ENCODE measurements around the gene SPRYD7.

The SPRYD7 gene

DNA sequence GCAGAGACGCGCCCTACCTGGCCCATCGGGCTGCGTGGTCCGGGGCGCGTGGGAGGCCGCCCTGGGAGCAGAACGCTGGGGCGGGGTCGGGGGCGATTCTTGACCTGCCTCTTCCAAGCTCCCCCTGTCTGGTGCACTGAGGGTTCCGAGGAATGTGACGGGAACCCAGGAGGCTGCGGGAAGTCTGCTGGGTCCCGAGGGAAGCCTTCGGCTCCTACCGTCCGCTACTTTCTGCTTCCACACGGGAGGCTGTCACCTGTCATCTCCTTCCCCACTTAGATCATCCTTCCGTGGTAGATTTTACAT, 781 bp upstream of the SPRYD7 start:
- Mint-ChIP-seq H3K4me1 (peaks cover 22% of the 10 kb centered on the region), H3K27me3 (ENCODE audit: low read depth, poor library complexity) (peaks cover 36% of the 10 kb centered on the region), H3K27ac (no peak overlapping the region), H3K9me3 (no peaks in the 10 kb centered on the region), H3K4me3 (peak overlapping the region; percentile 97), H3K36me3 (ENCODE audit: low read depth) (peaks cover 4% of the 10 kb centered on the region)
- TF ChIP-seq, protein P1, sequence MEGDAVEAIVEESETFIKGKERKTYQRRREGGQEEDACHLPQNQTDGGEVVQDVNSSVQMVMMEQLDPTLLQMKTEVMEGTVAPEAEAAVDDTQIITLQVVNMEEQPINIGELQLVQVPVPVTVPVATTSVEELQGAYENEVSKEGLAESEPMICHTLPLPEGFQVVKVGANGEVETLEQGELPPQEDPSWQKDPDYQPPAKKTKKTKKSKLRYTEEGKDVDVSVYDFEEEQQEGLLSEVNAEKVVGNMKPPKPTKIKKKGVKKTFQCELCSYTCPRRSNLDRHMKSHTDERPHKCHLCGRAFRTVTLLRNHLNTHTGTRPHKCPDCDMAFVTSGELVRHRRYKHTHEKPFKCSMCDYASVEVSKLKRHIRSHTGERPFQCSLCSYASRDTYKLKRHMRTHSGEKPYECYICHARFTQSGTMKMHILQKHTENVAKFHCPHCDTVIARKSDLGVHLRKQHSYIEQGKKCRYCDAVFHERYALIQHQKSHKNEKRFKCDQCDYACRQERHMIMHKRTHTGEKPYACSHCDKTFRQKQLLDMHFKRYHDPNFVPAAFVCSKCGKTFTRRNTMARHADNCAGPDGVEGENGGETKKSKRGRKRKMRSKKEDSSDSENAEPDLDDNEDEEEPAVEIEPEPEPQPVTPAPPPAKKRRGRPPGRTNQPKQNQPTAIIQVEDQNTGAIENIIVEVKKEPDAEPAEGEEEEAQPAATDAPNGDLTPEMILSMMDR (IDR thresholded peaks at IDR 0.05): no peak
- peak; percentile 43 for DNase-seq

DNA sequence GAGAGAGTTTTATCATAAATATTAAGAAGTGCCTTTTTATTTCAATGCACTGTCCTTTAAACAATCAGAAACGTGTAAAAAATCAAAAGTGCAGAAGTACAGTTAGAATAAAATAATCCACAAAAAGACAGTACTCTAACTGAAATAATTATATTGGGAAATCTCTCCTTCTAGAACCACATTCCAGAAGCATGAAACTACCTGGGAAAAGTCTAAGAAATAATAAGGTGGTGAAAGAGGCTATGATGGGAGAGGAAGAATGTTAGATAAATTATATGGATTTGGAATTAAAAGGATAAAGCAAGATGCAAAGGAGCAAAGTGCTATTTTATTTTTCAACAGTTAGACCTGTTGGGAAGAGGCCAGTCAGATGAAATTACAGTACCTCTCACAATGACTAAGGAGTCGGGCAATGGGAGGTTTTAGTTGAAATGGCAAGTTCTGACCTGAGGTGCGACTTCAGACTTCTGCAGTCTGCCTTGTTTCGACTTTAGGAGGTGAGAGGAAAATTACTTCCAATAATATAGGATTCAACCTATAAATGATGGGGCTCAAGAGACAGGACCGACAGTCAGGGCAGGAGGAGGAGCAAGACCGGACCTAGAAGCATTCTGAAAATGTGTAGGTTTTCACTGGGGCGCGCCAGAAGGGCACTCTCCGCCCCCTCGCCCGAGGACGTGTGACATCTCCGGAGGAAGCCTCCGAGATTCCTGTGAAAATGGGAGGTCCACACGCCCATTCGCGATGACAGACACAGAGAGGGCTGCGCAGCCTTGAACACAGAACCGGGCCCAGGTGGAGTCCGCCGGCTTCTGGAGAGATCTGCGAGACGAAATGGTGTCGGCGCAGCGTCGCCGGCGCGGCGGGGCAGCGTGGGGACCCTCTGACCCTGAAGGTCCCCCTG, 717 bp downstream of the SPRYD7 start:
- peaks cover 12% of the 10 kb centered on the region for H3K36me3 Mint-ChIP-seq (ENCODE audit: low read depth)
- no peaks in the 10 kb centered on the region for H3K9me3 Mint-ChIP-seq
- peak overlapping the region; percentile 97 for H3K4me3 Mint-ChIP-seq
- peaks cover 31% of the 10 kb centered on the region for H3K27me3 Mint-ChIP-seq (ENCODE audit: low read depth, poor library complexity)
- H3K27ac Mint-ChIP-seq: peak overlapping the region; percentile 11
- TF ChIP-seq, protein P1 (IDR thresholded peaks at IDR 0.05): no peak
- H3K4me1 Mint-ChIP-seq: peaks cover 22% of the 10 kb centered on the region
- DNase-seq: peak; percentile 51

DNA sequence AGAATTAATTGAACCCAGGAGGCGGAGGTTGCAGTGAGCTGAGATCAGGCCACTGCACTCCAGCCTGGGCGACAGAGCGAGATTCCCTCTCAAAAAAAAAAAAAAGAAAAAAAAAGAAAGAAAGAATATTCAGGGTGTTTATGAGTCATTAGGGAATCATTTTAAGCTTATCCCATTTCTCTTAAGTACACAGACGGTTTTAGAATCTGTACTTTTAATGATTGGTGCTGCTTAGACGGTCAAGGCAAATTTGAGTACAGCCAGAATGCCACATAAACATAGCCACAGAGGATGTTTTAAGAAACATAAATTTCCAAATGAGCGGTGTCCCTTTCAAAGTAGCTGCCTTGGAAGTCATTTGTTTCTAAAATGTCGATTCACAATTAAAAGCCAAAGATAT, 2.6 kb downstream of the SPRYD7 start:
- H3K4me1 Mint-ChIP-seq: peaks cover 22% of the 10 kb centered on the region
- peaks cover 12% of the 10 kb centered on the region for H3K36me3 Mint-ChIP-seq (ENCODE audit: low read depth)
- H3K9me3 Mint-ChIP-seq: no peaks in the 10 kb centered on the region
- TF ChIP-seq, protein P1 (IDR thresholded peaks at IDR 0.05): no peak
- no peak for DNase-seq
- H3K4me3 Mint-ChIP-seq: no peak overlapping the region
- peaks cover 21% of the 10 kb centered on the region for H3K27me3 Mint-ChIP-seq (ENCODE audit: low read depth, poor library complexity)
- H3K27ac Mint-ChIP-seq: no peak overlapping the region

DNA sequence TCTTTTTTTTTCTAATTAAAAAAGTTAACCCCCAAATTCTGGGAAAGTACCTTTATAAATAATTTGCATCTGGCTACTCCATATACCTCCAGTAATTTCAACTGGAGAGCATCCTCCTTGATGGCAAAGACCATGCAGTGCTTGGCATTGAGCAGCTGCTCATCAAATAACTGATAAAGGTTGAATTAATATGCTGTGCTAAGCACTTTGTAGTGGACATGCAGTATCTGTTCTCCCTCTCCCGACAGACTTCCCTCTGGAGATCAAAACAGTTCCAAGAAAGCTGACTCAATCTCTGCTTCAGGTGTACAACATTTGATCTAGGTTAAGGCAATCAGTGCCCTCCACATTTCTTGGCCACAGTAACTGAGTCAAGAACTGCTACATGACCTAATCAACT, 3.3 kb downstream of the SPRYD7 start:
- H3K4me1 Mint-ChIP-seq: peaks cover 22% of the 10 kb centered on the region
- no peaks in the 10 kb centered on the region for H3K9me3 Mint-ChIP-seq
- no peak for DNase-seq
- no peak overlapping the region for H3K4me3 Mint-ChIP-seq
- H3K27me3 Mint-ChIP-seq (ENCODE audit: low read depth, poor library complexity): peaks cover 15% of the 10 kb centered on the region
- H3K27ac Mint-ChIP-seq: no peak overlapping the region
- peaks cover 14% of the 10 kb centered on the region for H3K36me3 Mint-ChIP-seq (ENCODE audit: low read depth)
- TF ChIP-seq, protein P1 (IDR thresholded peaks at IDR 0.05): no peak

DNA sequence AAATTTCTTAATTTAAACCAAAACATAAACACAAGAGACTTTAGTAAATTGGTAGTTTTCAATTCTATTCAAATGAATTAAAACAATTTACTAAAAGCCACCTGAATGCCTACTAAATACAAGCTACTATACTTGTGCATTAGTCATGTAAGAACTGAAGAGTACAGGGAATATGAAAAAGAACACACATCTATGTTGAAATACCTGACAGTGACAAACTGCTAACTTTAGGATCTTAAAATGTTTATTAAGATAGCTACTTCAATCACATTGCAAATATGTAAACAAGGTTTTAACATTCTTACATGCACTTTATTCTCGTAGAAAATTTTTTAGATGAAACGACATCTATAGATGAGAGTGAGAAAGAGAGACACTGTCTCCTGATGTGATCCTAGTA, 4.1 kb downstream of the SPRYD7 start:
- Mint-ChIP-seq H3K4me3 (no peak overlapping the region), H3K36me3 (ENCODE audit: low read depth) (peaks cover 17% of the 10 kb centered on the region), H3K27me3 (ENCODE audit: low read depth, poor library complexity) (peaks cover 8% of the 10 kb centered on the region), H3K4me1 (peaks cover 22% of the 10 kb centered on the region), H3K27ac (no peak overlapping the region), H3K9me3 (no peaks in the 10 kb centered on the region)
- no peak for DNase-seq
- TF ChIP-seq, protein P1 (IDR thresholded peaks at IDR 0.05): no peak

DNA sequence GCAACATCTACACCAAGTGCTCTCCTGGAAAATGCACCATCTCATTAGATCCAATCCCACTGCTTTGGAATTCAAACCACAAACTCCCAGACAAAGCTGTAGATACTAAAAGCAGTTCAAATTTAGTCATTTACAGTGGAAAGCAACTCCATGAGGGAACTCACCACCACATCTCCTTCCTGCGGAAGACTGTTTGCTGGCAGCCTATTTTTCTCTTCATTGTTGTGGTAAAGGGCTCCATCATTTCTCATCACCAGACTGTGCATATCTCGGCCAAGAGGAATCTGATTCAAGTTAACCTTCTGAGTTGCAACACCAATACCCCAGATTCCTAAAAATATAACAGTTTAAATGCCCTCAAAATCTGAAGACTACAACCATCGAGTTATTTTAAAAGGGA, 8.4 kb downstream of the SPRYD7 start:
- no peak overlapping the region for H3K27ac Mint-ChIP-seq
- TF ChIP-seq, protein P1 (IDR thresholded peaks at IDR 0.05): no peak
- no peak for DNase-seq
- no peaks in the 10 kb centered on the region for H3K9me3 Mint-ChIP-seq
- H3K4me1 Mint-ChIP-seq: no peaks in the 10 kb centered on the region
- peaks cover 35% of the 10 kb centered on the region for H3K36me3 Mint-ChIP-seq (ENCODE audit: low read depth)
- H3K4me3 Mint-ChIP-seq: no peak overlapping the region
- no peaks in the 10 kb centered on the region for H3K27me3 Mint-ChIP-seq (ENCODE audit: low read depth, poor library complexity)

Measured in nephron progenitor cell (in vitro differentiated cells).